Ishikawa (cell line): ENCODE results near the gene KCNQ1.

Experiments
- CEBPB ChIP-seq: IDR thresholded peaks from 2 replicates; pipeline ENCODE4 v1.6.1; 2012
- CREB1 ChIP-seq: IDR thresholded peaks from 2 replicates; pipeline ENCODE4 v1.6.1; 2012; ENCODE audit warnings: low read depth
- EGR1 ChIP-seq: IDR thresholded peaks from 2 replicates; pipeline ENCODE4 v1.6.1; 2012
- EP300 ChIP-seq: IDR thresholded peaks from 2 replicates; pipeline ENCODE4 v1.6.1; 2012; ENCODE audit warnings: borderline replicate concordance
- FOXM1 ChIP-seq: IDR thresholded peaks from 2 replicates; pipeline ENCODE4 v1.6.1; 2012; ENCODE audit warnings: low read depth, borderline replicate concordance
- NFIC ChIP-seq: IDR thresholded peaks from 2 replicates; pipeline ENCODE4 v1.6.1; 2012
- RAD21 ChIP-seq: IDR thresholded peaks from 2 replicates; pipeline ENCODE4 v1.6.1; 2012; ENCODE audit warnings: low read depth
- REST ChIP-seq: IDR thresholded peaks from 2 replicates; pipeline ENCODE4 v1.6.1; 2012; ENCODE audit warnings: low read depth, mild to moderate bottlenecking
- TAF1 ChIP-seq: IDR thresholded peaks from 2 replicates; pipeline ENCODE4 v1.6.1; 2012; ENCODE audit warnings: low read depth, mild to moderate bottlenecking
- TCF12 ChIP-seq: IDR thresholded peaks from 2 replicates; pipeline ENCODE4 v1.6.1; 2012; ENCODE audit warnings: low read depth
- TEAD4 ChIP-seq: IDR thresholded peaks from 2 replicates; pipeline ENCODE4 v1.6.1; 2012
- YY1 ChIP-seq: IDR thresholded peaks from 2 replicates; pipeline ENCODE4 v1.6.1; 2012; ENCODE audit warnings: low read depth
- TF ChIP-seq, protein P1 (sequence below): IDR thresholded peaks from 2 replicates; pipeline ENCODE4 v1.6.1; 2012
- TF ChIP-seq, protein P2 (sequence below): IDR thresholded peaks from 2 replicates; pipeline ENCODE4 v1.6.1; 2012

DNA sequence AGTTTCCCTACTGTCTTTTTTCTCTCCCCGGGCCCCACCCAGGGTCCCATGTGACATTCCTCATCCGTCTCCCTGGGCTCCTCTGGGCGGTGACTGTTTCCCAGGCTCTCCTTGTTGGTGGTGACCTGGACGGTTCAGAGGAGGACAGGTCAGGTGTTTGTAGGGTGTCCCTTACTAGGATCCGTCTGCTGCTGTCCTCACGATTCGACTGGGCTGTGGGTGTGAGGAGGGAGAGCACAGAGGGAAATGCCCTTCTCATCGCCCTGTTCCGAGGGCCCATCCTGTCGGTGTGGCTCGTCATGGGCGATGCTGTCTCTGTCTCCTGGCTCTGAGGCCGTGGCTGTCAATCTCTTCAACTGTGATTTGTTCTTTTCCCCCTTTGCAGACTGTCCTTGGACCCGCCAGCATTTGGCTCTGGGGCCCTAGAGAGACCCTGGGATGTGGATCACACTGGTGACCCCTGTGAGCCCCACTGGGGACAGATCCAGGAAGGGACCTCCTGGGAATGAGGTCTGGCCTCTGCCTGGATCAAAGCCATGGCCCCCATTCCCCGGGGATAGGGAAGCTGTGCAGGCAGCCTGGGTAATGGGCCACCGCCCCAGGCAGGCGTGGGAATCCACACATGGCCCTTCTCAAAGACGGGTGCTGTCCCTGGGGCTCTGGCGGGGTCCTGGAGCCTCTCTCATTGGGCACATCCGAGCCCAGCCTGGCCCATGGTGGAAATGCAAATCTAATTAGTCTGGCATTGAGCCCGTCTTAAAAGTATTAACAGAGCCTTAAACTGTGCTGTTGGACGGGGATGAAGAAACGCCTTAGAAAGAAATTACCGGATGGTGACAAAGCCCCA, 301.8 kb downstream of the KCNQ1 start:
- TF ChIP-seq REST (no peak), TAF1 (no peak), RAD21 (no peak), EGR1 (no peak), CREB1 (no peak), EP300 (no peak), FOXM1 (no peak), YY1 (no peak), CEBPB (no peak), TEAD4 (no peak), NFIC (no peak), TCF12 (no peak)
- TF ChIP-seq, protein P1, sequence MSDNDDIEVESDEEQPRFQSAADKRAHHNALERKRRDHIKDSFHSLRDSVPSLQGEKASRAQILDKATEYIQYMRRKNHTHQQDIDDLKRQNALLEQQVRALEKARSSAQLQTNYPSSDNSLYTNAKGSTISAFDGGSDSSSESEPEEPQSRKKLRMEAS, result no peak
- TF ChIP-seq, protein P2, sequence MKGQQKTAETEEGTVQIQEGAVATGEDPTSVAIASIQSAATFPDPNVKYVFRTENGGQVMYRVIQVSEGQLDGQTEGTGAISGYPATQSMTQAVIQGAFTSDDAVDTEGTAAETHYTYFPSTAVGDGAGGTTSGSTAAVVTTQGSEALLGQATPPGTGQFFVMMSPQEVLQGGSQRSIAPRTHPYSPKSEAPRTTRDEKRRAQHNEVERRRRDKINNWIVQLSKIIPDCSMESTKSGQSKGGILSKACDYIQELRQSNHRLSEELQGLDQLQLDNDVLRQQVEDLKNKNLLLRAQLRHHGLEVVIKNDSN, result no peak
